Right kidney (tissue), 1 donor: ENCODE data around the gene PRKACA.

Experiments
- DNase-seq: peaks from one replicate; pipeline ENCODE4 v3.0.0-alpha.2; 2016

PRKACA gene

DNA sequence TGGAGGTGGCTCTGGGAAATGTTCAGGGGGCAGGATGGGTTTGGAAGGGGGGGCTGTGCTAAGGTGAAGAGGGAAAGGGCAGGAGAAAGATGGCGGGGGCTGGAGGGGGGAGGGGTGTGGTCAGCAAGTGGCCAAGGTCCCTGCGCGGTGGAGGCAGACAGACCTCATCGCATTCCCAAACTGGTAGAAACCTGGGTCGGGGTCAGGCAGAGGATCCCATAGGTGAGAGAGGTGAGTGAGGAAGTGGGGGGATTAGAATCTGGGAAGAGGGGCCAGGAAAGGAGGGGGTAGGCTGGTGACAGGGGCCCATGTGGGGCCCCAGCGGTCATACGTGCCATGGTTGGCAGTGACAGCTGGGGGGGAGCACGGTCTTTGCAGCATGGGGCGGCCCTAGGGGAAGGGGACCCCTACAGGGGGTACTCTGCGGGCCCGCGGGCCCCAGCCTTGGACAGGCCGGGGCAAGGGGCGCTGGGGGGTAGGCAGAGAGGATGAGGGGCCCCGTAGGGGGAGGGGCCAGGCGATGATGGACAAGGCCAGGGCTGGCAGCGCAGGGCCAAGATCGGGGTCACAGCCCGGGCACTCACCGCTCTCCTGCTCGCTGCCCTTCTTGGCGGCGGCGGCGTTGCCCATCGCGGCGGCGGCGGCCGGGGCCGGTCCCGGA is 514 bp downstream of the PRKACA start:
- peak; percentile 24 for DNase-seq

GRCh38 chr19:14116525-14116917 is 1.0 kb downstream of the PRKACA start:
- DNase-seq = no peak

DNA sequence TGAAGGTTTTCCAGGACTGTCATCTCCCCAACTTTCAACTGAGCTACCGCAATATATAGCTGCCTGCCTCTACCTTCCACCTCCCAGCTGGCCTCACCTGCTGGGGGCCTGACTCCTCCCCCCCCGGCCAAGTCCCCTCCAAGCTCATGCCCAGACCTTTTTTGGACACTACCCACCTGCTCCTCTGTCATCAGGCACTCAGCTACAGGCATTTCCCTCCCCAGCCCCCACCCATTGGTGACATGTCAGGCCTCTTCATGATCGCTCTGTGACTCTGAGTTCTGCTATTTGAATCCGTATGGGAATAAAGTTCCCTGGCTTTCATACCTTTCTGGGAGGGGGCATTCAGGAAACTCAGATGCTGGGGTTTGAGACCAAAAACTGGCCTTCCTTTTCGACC is 1.8 kb downstream of the PRKACA start:
- DNase-seq = no peak

- no peak for DNase-seq
Measured at GRCh38 chr19:14114854-14115253, 2.7 kb downstream of the PRKACA start.

DNA sequence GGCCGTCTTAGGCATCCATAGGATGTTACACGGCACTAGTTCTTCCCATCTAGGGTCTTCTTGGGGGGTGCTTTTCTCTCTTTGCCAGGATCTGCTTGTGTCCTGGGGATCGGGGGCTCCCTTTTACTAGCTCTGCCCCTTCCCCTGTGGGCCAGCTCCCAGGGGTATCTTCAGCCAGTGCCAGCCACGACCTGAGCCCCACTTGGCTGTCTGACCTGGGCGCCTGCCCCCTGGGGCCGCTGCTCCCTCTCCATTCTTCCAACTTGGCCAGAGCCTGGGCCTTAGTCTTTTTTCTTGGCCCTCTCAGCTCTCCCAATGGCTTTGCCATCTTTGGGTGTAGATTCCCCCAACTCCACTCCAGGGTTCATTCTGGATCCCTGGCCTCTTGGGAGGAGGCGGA is 3.1 kb downstream of the PRKACA start:
- no peak for DNase-seq

GRCh38 chr19:14113762-14114414 is 3.7 kb downstream of the PRKACA start:
- DNase-seq = no peak

GRCh38 chr19:14112809-14113385 is 4.7 kb downstream of the PRKACA start:
- DNase-seq = peak; percentile 40

GRCh38 chr19:14112051-14112808 is 5.3 kb downstream of the PRKACA start:
- DNase-seq = no peak

DNA sequence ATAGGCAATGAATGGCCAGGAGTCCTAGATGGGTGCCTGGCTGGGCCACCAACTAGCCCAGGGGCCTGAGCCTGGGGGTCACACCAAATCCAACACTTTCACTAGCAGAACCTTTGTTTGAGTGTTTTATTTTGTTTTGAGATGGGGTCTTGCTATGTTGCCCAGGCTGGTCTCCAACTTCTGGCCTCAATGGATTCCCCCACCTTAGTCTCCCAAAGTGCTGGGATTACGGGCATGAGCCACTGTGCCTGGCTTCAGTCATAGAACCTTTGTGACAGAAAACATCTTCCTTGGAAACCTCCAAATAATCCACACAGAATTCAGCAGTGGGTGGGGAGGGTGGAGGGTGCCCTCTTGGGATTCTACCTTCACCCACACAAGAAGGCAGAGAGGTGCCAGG is 6.1 kb downstream of the PRKACA start:
- no peak for DNase-seq

GRCh38 chr19:14110650-14111049 is 6.9 kb downstream of the PRKACA start:
- DNase-seq = no peak

DNA sequence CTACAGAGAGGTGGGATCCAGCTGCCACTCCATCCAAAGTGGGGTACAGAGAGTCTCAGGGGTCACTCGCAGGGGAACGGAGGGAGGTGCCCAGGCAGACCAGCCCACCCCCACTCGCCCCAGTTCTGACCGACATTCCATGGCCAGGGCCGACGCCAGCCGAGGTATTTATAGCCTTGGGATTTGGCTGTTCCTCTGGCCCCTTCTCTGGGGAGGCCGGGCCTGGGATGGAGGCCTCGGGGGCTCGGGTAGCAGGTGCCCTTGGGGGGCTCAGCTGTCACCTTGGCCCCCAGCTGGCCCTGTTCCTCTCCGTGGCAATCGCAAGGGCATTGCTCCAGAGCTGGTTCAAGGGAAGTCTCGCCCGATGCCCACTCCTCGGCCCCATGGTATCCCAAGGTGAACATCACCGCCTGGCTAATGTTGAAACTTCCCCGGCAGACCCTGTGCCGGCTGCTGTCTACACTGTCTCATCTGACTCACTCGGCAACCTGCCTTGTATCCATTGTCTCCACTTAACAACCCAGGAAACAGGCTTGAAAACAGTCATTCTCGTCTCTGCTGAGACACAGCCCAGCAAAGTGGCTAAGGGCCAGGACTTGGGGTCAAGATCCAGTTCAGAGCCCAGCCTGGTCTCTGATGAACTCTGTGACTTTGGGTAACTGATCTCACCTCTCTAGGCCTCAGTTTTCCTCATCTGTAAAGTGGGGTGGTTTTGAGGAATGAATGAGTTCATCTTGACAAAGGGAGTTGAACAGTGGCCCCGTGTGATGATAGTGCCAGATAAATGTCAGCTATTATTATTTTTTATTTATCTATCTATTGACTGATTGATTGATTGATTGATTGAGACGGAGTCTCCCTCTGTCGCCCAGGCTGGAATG is 9.7 kb downstream of the PRKACA start:
- no peak for DNase-seq

- DNase-seq = no peak
Measured at GRCh38 chr19:14106840-14107239, 10.7 kb downstream of the PRKACA start.

DNA sequence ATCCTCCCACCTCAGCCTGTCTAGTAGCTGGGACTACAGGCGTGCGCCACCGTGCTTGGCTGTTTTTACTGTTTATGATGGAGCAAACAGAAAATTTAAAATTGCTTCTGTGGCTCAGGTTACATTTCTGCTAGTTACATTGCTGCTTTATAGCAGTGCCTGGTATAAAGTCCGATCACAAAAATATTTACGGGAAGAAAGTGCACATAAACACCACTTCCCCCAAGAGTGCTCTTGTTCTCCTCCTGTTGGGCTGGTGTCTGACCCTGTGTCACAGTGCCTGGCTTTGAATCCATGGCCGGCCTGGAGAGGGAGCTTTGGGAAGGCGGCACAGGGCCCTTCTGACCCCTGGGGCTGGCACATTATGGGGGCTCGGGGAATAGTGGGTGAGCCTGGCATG is 11.9 kb downstream of the PRKACA start:
- DNase-seq = no peak

DNA sequence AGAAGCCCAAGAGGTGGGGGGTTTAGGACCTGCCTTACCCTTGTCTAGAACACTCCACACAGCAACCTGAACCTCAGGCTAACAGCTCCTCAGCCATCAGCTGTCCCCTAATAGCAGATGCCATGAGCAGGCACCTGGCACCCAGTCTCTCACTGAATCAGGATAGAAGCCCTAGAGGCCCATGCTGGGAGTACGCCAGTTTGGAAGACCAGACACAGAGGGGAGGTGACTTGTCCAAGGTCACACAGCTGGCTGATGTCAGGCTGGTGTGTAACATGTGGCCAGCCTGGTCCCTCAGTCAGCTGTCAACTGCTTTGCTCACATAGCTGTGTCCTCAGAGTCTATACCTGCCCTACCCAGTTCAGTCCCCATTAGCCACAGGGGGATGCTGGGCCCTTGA is 14.3 kb downstream of the PRKACA start:
- no peak for DNase-seq

GRCh38 chr19:14102756-14103155 is 14.8 kb downstream of the PRKACA start:
- no peak for DNase-seq

DNA sequence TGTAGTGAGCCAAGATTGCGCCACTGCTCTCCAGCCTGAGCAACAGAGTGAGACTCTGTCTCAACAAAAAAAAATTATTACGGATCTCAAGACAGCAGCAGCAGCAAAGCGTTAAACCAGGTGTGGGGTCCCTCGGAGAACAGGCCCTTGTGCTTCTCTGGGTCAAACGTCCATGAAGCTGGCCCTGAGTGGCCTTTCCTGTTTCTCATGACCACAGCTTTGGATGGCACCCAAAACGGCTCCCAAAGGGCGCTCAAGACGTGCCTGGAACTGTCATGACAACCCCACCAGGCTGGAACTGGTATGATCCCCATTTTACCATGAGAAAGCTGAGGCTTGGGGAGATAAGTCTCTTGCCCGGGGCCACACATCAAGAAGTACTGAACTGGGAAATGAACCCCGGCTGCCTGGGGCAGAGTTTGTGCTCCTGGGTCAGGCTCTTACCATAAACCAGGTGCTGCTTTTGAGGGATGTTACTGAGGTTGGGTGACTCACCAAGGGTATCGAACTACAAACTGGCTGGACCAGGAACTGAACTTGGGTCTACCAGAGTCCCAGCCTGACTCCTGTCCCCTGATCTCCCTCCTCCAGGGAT is 15.4 kb downstream of the PRKACA start:
- no peak for DNase-seq

GRCh38 chr19:14101003-14101545 is 16.5 kb downstream of the PRKACA start:
- DNase-seq = no peak

DNA sequence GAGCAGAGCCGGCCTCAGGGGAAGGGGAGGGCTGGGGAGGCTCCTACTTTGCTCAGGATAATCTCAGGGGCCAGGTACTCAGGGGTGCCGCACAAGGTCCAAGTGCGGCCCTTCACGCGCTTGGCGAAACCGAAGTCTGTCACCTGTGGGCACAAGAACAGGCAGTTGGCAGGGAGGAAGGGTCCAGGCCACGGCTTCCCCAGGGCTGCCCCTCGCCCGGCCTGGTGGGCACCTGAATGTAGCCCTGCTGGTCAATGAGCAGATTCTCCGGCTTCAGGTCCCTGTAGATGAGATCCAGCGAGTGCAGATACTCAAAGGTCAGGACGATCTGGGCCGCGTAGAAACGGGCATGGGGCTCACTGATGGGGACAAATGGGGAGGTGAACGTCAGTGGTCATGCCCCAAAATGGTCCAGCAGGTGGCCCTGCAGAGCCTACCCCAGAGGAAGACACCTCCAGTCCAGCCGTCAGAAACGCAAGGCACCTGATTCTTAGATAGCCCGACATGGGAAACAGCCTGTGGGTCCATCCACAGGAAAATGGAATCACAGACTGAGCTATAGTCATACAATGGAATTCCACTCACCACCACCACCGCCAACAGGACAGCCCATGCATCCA is 19.9 kb downstream of the PRKACA start:
- DNase-seq = no peak

- no peak for DNase-seq
Measured at GRCh38 chr19:14096272-14096992, 21.1 kb downstream of the PRKACA start.

DNA sequence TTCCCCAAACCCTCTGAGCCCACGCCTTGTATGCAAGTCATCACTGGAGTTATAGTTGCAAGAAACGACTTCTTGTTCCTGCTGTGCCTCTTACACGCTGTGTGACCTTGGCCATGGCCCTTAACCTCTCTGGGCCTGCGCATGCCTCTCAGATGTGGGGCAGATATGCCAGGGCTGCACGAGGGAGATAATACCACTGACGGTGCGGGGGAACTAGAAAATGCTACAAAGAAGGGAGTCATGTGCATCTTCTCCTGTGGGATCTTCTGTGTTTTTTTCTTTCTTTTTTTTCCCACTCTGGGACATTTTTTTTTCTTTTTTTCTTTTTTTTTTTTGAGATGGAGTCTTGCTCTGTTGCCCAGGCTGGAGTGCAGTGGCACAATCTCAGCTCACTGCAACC is 22.7 kb downstream of the PRKACA start:
- no peak for DNase-seq
